ENCODE data around the gene CCDC82.
A peak's percentile ranks its signal among the peaks of the same experiment; 100 is the strongest.

Gene CCDC82

DNA sequence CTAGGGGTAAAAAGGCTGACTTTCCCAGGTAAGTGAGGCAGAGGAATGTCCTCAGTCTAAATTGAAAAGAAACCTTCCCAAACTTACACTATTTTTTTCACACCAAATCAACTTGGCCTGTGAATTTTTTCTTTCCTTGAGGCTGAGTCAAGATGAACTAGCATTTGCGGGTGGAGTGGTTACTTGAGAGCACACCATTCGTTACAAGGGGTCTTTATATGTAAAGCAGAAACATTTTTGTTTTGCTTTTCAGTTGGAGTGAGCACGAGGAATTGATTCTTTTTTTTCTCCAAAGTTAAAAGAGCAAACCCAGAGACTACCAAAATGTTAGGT is 83.1 kb downstream of the CCDC82 start:
- Histone ChIP-seq H3K79me2 (peaks cover 9% of the 10 kb centered on the region), H3K36me3 (ENCODE audit: control insufficient read depth, insufficient read depth, low read length) (no peaks in the 10 kb centered on the region), H2AFZ (peak overlapping the region; percentile 62), H3K4me1 (peaks cover 19% of the 10 kb centered on the region), H3K9ac (no peak overlapping the region), H3K4me2 (ENCODE audit: low read length) (peak overlapping the region; percentile 66), H3K27me3 (ENCODE audit: control insufficient read depth, insufficient read depth, low read length) (no peaks in the 10 kb centered on the region), H3K9me3 (ENCODE audit: control insufficient read depth, low read length) (no peaks in the 10 kb centered on the region), H3K4me3 (ENCODE audit: low read depth, low read length) (peak overlapping the region; percentile 33), H3K27ac (peak overlapping the region; percentile 92)
- TF ChIP-seq, protein P1, sequence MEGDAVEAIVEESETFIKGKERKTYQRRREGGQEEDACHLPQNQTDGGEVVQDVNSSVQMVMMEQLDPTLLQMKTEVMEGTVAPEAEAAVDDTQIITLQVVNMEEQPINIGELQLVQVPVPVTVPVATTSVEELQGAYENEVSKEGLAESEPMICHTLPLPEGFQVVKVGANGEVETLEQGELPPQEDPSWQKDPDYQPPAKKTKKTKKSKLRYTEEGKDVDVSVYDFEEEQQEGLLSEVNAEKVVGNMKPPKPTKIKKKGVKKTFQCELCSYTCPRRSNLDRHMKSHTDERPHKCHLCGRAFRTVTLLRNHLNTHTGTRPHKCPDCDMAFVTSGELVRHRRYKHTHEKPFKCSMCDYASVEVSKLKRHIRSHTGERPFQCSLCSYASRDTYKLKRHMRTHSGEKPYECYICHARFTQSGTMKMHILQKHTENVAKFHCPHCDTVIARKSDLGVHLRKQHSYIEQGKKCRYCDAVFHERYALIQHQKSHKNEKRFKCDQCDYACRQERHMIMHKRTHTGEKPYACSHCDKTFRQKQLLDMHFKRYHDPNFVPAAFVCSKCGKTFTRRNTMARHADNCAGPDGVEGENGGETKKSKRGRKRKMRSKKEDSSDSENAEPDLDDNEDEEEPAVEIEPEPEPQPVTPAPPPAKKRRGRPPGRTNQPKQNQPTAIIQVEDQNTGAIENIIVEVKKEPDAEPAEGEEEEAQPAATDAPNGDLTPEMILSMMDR (IDR thresholded peaks at IDR 0.05) = no peak

DNA sequence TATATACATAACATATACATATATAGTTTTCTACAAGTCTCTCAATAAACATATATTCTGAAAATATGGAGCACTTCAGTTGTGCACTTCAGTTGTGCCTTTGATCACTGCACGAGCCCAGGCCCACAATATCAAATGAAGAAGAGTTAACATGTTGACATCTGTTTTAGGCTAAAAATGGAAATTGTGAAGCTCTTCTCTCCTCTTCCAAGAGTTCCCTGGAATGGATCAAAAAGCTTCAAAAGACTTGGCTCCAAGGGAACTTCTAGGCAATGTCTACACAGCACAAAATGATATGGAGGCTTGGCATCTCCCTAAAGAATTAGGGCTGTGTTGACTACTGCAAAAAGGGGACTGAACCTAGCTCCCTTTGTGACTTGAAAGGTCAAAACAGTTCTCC is 83.6 kb downstream of the CCDC82 start:
- Histone ChIP-seq H3K9ac (no peak overlapping the region), H3K4me3 (ENCODE audit: low read depth, low read length) (no peak overlapping the region), H3K4me2 (ENCODE audit: low read length) (peak overlapping the region; percentile 66), H3K79me2 (peaks cover 13% of the 10 kb centered on the region), H3K27me3 (ENCODE audit: control insufficient read depth, insufficient read depth, low read length) (no peaks in the 10 kb centered on the region), H3K9me3 (ENCODE audit: control insufficient read depth, low read length) (no peaks in the 10 kb centered on the region), H3K27ac (peak overlapping the region; percentile 92), H3K36me3 (ENCODE audit: control insufficient read depth, insufficient read depth, low read length) (no peaks in the 10 kb centered on the region), H3K4me1 (peaks cover 16% of the 10 kb centered on the region), H2AFZ (no peak overlapping the region)
- TF ChIP-seq, protein P1 (IDR thresholded peaks at IDR 0.05) = no peak

GRCh38 chr11:96303980-96304379 is 85.7 kb downstream of the CCDC82 start:
- H3K9ac ChIP-seq = no peak overlapping the region
- H3K9me3 ChIP-seq (ENCODE audit: control insufficient read depth, low read length) = no peaks in the 10 kb centered on the region
- no peak overlapping the region for H3K27ac ChIP-seq
- no peak overlapping the region for H3K4me2 ChIP-seq (ENCODE audit: low read length)
- peaks cover 25% of the 10 kb centered on the region for H3K4me1 ChIP-seq
- H3K27me3 ChIP-seq (ENCODE audit: control insufficient read depth, insufficient read depth, low read length) = no peaks in the 10 kb centered on the region
- no peaks in the 10 kb centered on the region for H3K36me3 ChIP-seq (ENCODE audit: control insufficient read depth, insufficient read depth, low read length)
- H3K79me2 ChIP-seq = peaks cover 15% of the 10 kb centered on the region
- no peak overlapping the region for H3K4me3 ChIP-seq (ENCODE audit: low read depth, low read length)
- TF ChIP-seq, protein P1 (IDR thresholded peaks at IDR 0.05) = no peak
- H2AFZ ChIP-seq = no peak overlapping the region

DNA sequence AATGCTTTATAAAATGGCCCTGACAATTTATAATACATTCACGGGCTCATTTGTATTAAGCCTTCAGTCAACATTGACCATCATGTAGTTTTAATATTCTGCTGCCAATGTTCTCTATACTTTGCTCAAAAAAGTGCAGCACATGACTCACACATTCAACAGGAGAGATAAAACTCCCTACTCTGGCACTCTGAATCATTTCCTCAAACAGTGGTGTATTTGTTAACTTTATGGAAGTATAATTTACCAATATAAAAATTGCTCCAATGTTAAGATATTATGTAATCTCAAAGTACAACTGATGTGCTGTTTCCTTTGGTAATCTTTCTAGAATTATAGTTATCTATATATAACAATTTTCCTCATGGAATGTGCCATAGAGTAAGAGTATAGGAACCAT is 86.6 kb downstream of the CCDC82 start:
- H3K4me3 ChIP-seq (ENCODE audit: low read depth, low read length) = no peak overlapping the region
- H3K27me3 ChIP-seq (ENCODE audit: control insufficient read depth, insufficient read depth, low read length) = no peaks in the 10 kb centered on the region
- peaks cover 15% of the 10 kb centered on the region for H3K79me2 ChIP-seq
- no peak overlapping the region for H3K9ac ChIP-seq
- no peak overlapping the region for H3K4me2 ChIP-seq (ENCODE audit: low read length)
- H3K4me1 ChIP-seq = peaks cover 24% of the 10 kb centered on the region
- TF ChIP-seq, protein P1 (IDR thresholded peaks at IDR 0.05) = no peak
- H3K9me3 ChIP-seq (ENCODE audit: control insufficient read depth, low read length) = no peaks in the 10 kb centered on the region
- H2AFZ ChIP-seq = no peak overlapping the region
- no peak overlapping the region for H3K27ac ChIP-seq
- no peaks in the 10 kb centered on the region for H3K36me3 ChIP-seq (ENCODE audit: control insufficient read depth, insufficient read depth, low read length)

Measured in parathyroid adenoma (tissue), 2 donors.